Measurements from ENCODE around the gene RPRD1B. TPM values are rescaled to one million over a fixed set of nuclear protein-coding genes. Genes with fewer than 3 reads are reported as not detected.

Gene RPRD1B
- total and polyA plus RNA-seq, 4 donors: 5.8 to 34.3 (median 29.4) TPM

DNA sequence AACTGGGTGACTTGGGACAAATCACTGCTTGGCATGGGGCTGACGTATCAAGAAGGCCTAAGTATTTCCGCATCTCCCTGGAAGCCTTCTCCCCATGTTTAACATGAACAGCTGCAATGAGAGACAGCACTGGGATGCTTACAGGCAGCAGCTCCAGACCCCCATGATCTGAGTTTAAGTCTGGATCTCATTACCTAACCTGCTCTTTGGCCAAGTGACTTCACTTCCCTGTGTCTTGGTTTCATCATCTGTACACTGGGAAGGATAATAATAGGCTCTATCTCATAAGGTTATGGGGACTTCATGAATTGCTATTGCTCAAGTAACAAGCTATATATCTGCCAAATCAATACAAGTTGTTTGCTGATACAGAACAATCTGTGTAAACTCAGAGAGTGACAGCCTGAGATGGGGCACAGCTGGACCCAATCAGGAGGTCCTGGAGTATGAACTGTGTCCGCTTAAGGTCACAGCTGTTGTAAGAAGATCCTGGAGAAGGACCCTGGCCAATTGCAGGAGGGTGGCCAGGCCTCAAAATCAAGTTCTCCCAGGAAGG is 75.5 kb downstream of the RPRD1B start:
- Histone ChIP-seq H3K4me1 (ENCODE audit: control insufficient read depth in 4 of 4, insufficient read depth in 4 of 4, low read length in 3 of 4) (peaks cover 0 to 9% (median 0%) of the 10 kb centered on the region in 4 donors), H3K4me3 (ENCODE audit: low read depth in 1 of 3, low read length in 3 of 3) (no peak overlapping the region), H3K27ac (ENCODE audit: low read depth in 1 of 2, low read length in 2 of 2) (no peak overlapping the region), H3K9me3 (ENCODE audit: control insufficient read depth in 4 of 4, low read length in 3 of 4) (no peaks in the 10 kb centered on the region), H3K36me3 (ENCODE audit: control insufficient read depth in 4 of 4, insufficient read depth in 3 of 4, low read depth in 1 of 4, low read length in 3 of 4) (no peaks in the 10 kb centered on the region), H3K9ac (ENCODE audit: low read depth in 1 of 2, low read length in 2 of 2) (no peak overlapping the region), H3K27me3 (ENCODE audit: control insufficient read depth in 4 of 4, insufficient read depth in 4 of 4, low read length in 3 of 4) (no peaks in the 10 kb centered on the region)
- WGBS: 92% methylated on average over 3 of the region's 3 CpGs
- no peak for DNase-seq (ENCODE audit: low spot score)
- TF ChIP-seq, protein P1, sequence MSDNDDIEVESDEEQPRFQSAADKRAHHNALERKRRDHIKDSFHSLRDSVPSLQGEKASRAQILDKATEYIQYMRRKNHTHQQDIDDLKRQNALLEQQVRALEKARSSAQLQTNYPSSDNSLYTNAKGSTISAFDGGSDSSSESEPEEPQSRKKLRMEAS (IDR thresholded peaks at IDR 0.05): no peak
- peak; percentile 85 for TF ChIP-seq NR2F2 (IDR thresholded peaks at IDR 0.05)

DNA sequence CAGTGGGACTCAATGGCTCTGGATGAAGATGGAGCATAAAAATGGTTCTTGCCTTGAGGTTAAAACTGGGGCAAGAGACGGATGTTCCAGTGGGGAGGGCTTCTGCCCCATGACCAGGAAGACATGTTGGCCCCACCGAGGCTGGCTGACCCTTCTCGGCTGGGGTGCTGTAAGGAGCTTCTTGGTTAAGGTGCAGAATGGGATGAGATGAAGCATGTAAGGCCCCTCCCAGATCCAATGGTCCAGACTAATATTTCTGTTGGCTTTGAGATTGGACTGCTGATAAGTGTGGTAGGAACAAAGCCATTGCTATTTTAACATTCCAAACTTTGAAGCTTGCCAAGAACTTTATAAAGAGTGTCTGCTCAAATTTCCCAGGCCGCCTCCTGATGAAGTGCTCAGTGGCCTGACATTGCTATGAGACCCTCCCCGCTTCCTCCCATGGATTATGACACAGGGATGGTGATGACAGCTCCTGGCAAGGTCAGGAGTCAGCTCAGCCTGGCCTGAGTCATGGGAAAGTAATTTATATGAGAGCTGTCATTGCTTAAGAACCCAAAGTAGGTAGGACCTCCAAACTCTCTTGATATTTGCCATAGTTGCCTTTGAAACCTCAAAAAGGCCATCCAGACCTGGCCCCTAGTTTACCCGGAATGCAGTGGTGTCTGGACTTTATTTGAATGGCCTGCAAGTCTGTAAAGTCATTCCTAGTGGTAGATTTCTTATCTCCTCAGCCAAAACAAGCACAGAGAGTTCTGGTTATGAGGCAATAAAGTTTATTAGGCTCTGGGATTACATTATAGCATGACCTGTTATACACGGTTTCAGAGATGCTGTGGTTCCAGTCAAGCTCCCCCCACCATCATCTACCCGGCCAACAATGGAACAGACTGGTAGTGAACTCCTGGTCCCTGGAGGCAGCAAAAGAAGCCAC is 76.3 kb downstream of the RPRD1B start:
- Histone ChIP-seq H3K36me3 (ENCODE audit: control insufficient read depth in 4 of 4, insufficient read depth in 3 of 4, low read depth in 1 of 4, low read length in 3 of 4) (no peaks in the 10 kb centered on the region), H3K4me3 (ENCODE audit: low read depth in 1 of 3, low read length in 3 of 3) (no peak overlapping the region), H3K9me3 (ENCODE audit: control insufficient read depth in 4 of 4, low read length in 3 of 4) (no peaks in the 10 kb centered on the region), H3K27ac (ENCODE audit: low read depth in 1 of 2, low read length in 2 of 2) (no peak overlapping the region), H3K9ac (ENCODE audit: low read depth in 1 of 2, low read length in 2 of 2) (no peak overlapping the region), H3K27me3 (ENCODE audit: control insufficient read depth in 4 of 4, insufficient read depth in 4 of 4, low read length in 3 of 4) (no peaks in the 10 kb centered on the region), H3K4me1 (ENCODE audit: control insufficient read depth in 4 of 4, insufficient read depth in 4 of 4, low read length in 3 of 4) (peaks cover 0 to 9% (median 0%) of the 10 kb centered on the region in 4 donors)
- DNase-seq (ENCODE audit: low spot score): no peak
- 73% methylated on average over 8 of the region's 8 CpGs for WGBS
- no peak for TF ChIP-seq SP1 (IDR thresholded peaks at IDR 0.05)
- TF ChIP-seq HNF4A (conservative IDR thresholded peaks at IDR 0.05): no peak
- TF ChIP-seq, protein P2, sequence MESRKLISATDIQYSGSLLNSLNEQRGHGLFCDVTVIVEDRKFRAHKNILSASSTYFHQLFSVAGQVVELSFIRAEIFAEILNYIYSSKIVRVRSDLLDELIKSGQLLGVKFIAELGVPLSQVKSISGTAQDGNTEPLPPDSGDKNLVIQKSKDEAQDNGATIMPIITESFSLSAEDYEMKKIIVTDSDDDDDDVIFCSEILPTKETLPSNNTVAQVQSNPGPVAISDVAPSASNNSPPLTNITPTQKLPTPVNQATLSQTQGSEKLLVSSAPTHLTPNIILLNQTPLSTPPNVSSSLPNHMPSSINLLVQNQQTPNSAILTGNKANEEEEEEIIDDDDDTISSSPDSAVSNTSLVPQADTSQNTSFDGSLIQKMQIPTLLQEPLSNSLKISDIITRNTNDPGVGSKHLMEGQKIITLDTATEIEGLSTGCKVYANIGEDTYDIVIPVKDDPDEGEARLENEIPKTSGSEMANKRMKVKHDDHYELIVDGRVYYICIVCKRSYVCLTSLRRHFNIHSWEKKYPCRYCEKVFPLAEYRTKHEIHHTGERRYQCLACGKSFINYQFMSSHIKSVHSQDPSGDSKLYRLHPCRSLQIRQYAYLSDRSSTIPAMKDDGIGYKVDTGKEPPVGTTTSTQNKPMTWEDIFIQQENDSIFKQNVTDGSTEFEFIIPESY (IDR thresholded peaks at IDR 0.05): no peak
- TF ChIP-seq, protein P1 (IDR thresholded peaks at IDR 0.05): no peak
- TF ChIP-seq FOXA1 (IDR thresholded peaks at IDR 0.05): no peak
- peak; percentile 31 to 35 for TF ChIP-seq JUND (IDR thresholded peaks at IDR 0.05)
- no peak for TF ChIP-seq CTCF (IDR thresholded peaks at IDR 0.05; ENCODE audit: low read depth, low read length, missing input control)
- TF ChIP-seq FOXA2 (IDR thresholded peaks at IDR 0.05): no peak
- TF ChIP-seq HNF4G (IDR thresholded peaks at IDR 0.05): no peak
- TF ChIP-seq EGR1 (IDR thresholded peaks at IDR 0.05; ENCODE audit: low read depth in 2 of 2): no peak
- TF ChIP-seq GABPA (IDR thresholded peaks at IDR 0.05 in 1 of 2, conservative IDR thresholded peaks at IDR 0.05 in 1 of 2): no peak
- TF ChIP-seq NR2F2 (IDR thresholded peaks at IDR 0.05): peak; percentile 14
- TF ChIP-seq, protein P3, sequence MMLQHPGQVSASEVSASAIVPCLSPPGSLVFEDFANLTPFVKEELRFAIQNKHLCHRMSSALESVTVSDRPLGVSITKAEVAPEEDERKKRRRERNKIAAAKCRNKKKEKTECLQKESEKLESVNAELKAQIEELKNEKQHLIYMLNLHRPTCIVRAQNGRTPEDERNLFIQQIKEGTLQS (IDR thresholded peaks at IDR 0.05): no peak
- TF ChIP-seq, protein P4, sequence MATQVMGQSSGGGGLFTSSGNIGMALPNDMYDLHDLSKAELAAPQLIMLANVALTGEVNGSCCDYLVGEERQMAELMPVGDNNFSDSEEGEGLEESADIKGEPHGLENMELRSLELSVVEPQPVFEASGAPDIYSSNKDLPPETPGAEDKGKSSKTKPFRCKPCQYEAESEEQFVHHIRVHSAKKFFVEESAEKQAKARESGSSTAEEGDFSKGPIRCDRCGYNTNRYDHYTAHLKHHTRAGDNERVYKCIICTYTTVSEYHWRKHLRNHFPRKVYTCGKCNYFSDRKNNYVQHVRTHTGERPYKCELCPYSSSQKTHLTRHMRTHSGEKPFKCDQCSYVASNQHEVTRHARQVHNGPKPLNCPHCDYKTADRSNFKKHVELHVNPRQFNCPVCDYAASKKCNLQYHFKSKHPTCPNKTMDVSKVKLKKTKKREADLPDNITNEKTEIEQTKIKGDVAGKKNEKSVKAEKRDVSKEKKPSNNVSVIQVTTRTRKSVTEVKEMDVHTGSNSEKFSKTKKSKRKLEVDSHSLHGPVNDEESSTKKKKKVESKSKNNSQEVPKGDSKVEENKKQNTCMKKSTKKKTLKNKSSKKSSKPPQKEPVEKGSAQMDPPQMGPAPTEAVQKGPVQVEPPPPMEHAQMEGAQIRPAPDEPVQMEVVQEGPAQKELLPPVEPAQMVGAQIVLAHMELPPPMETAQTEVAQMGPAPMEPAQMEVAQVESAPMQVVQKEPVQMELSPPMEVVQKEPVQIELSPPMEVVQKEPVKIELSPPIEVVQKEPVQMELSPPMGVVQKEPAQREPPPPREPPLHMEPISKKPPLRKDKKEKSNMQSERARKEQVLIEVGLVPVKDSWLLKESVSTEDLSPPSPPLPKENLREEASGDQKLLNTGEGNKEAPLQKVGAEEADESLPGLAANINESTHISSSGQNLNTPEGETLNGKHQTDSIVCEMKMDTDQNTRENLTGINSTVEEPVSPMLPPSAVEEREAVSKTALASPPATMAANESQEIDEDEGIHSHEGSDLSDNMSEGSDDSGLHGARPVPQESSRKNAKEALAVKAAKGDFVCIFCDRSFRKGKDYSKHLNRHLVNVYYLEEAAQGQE (IDR thresholded peaks at IDR 0.05): no peak
- no peak for TF ChIP-seq RAD21 (IDR thresholded peaks at IDR 0.05)
- TF ChIP-seq TAF1 (conservative IDR thresholded peaks at IDR 0.05): no peak
